Thoracic aorta (tissue), 2 donors: ENCODE results near the gene DENND5B. TPM values are rescaled to one million over a fixed set of nuclear protein-coding genes. Genes with fewer than 3 reads are reported as not detected.

Source experiments
- ATAC-seq: fragments of 150-250 bp; one replicate; pipeline ENCODE4 v1.8.0; 2017; ENCODE audit warnings: low read depth; ENCODE audit not compliant: insufficient number of reproducible peaks, low FRiP score
- DNase-seq: peaks from one replicate; pipeline ENCODE4 v3.0.0-alpha.2; 2020; ENCODE audit warnings: low spot score
- H3K27ac ChIP-seq, 2 donors: fragments of 200-600 bp; sonication (generic); 1 replicate in 1 of 2; 2 replicates in 1 of 2; pipeline ENCODE4 v1.5.1; 2016; ENCODE audit warnings: mild to moderate bottlenecking in 2 of 2, moderate library complexity in 2 of 2
- H3K27me3 ChIP-seq: fragments of 200-600 bp; sonication (generic); replicated peaks from 2 replicates; pipeline ENCODE4 v1.6.0; 2016; ENCODE audit warnings: mild to moderate bottlenecking; ENCODE audit not compliant: insufficient read depth
- H3K36me3 ChIP-seq: fragments of 200-600 bp; sonication (generic); one replicate; pipeline ENCODE4 v1.5.1; 2016
- H3K4me1 ChIP-seq, 2 donors: fragments of 200-600 bp; sonication (generic); 1 replicate in 1 of 2; 2 replicates in 1 of 2; pipeline versions ENCODE4 v1.5.1 to v1.6.0; 2016; ENCODE audit warnings: low read depth in 2 of 2, mild to moderate bottlenecking in 1 of 2; ENCODE audit not compliant: control insufficient read depth in 1 of 2
- H3K4me3 ChIP-seq: fragments of 200-600 bp; sonication (generic); 2 replicates; pipeline ENCODE4 v1.5.1; 2016; ENCODE audit warnings: mild to moderate bottlenecking
- H3K9me3 ChIP-seq: fragments of 200-600 bp; sonication (generic); 2 replicates; pipeline ENCODE4 v1.5.1; 2016
- CTCF ChIP-seq: fragments of 200-600 bp; sonication (generic); IDR thresholded peaks from one replicate; pipeline ENCODE4 v1.5.1; 2019; ENCODE audit warnings: antibody characterized with exemption
- total RNA-seq, 2 donors: library from RNA; depleted of rRNA; stranded (reverse); fragments of >200 nt; gene quantifications; one replicate each; pipeline versions ENCODE4 v1.1.0 to v1.2.3, GENCODE V29; 2016

The DENND5B gene
- total RNA-seq, 2 donors from 2014 or later = 28.6 to 43.9 TPM

- Histone ChIP-seq H3K9me3 (no peaks in the 10 kb centered on the region), H3K27ac (no peak overlapping the region), H3K4me1 (no peaks in the 10 kb centered on the region), H3K4me3 (no peak overlapping the region), H3K36me3 (peaks cover 6% of the 10 kb centered on the region), H3K27me3 (no peaks in the 10 kb centered on the region)
- ATAC-seq = no peak
- no peak for TF ChIP-seq CTCF
- DNase-seq = no peak
Observed at GRCh38 chr12:31412292-31412801, 178.6 kb downstream of the DENND5B start.

GRCh38 chr12:31408763-31409162, 182.2 kb downstream of the DENND5B start:
- Histone ChIP-seq H3K9me3 (no peaks in the 10 kb centered on the region), H3K36me3 (peaks cover 6% of the 10 kb centered on the region), H3K4me1 (no peaks in the 10 kb centered on the region), H3K4me3 (no peak overlapping the region), H3K27me3 (no peaks in the 10 kb centered on the region), H3K27ac (no peak overlapping the region)
- no peak for TF ChIP-seq CTCF
- ATAC-seq = no peak
- no peak for DNase-seq

GRCh38 chr12:31407562-31407961, 183.4 kb downstream of the DENND5B start:
- DNase-seq = no peak
- H3K27me3 ChIP-seq = no peaks in the 10 kb centered on the region
- TF ChIP-seq CTCF = no peak
- H3K4me1 ChIP-seq = no peaks in the 10 kb centered on the region
- no peak overlapping the region for H3K27ac ChIP-seq
- no peaks in the 10 kb centered on the region for H3K36me3 ChIP-seq
- H3K4me3 ChIP-seq = no peak overlapping the region
- ATAC-seq = no peak
- no peaks in the 10 kb centered on the region for H3K9me3 ChIP-seq

GRCh38 chr12:31406345-31406744, 184.6 kb downstream of the DENND5B start:
- Histone ChIP-seq H3K4me1 (no peaks in the 10 kb centered on the region), H3K9me3 (no peaks in the 10 kb centered on the region), H3K36me3 (no peaks in the 10 kb centered on the region), H3K4me3 (no peak overlapping the region), H3K27me3 (no peaks in the 10 kb centered on the region), H3K27ac (no peak overlapping the region)
- DNase-seq (no peak), ATAC-seq (no peak)
- TF ChIP-seq CTCF = no peak

- TF ChIP-seq CTCF = no peak
- no peaks in the 10 kb centered on the region for H3K27me3 ChIP-seq
- DNase-seq (no peak), ATAC-seq (no peak)
- H3K9me3 ChIP-seq = no peaks in the 10 kb centered on the region
- H3K4me3 ChIP-seq = no peak overlapping the region
- H3K36me3 ChIP-seq = no peaks in the 10 kb centered on the region
- no peak overlapping the region for H3K27ac ChIP-seq
- H3K4me1 ChIP-seq = no peaks in the 10 kb centered on the region
Observed at GRCh38 chr12:31405021-31405420, 185.9 kb downstream of the DENND5B start.
